ENCODE measurements around the gene CHI3L2. TPM values are rescaled to one million over a fixed set of nuclear protein-coding genes. Genes with fewer than 3 reads are reported as not detected.

The CHI3L2 gene
- total and polyA plus RNA-seq, 4 donors: 30.1 to 298 (median 141) TPM

DNA sequence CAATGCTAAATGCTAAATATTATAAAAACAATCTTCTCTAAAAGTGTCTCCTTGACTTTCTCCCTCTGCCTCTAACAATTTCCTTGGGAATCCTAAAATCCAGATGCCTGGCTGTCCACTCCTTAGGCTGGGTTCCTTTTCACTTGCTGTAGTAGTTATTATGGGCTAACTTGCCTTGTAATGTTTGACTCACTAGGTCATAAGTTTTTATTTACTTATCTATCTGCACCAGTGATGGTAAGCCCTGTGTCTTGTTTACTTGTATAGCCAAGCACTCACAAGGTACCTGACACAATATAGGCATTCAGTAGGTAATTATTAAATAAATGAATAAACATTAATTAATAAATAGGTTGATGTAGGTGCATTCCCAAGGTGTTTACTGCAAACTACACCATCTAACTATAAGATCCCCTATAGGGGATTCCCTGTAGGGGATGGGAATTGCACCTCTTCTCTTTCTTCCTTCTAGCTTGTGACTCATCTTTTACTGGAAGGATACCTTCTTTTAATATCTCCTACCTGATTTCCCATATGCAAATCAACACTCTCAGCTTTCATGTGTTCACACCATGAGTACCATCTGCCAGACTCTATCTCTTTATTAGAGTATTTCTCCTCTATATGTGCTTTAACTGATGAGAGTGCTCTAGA lies 48.4 kb downstream of the CHI3L2 start:
- no peak for DNase-seq
- TF ChIP-seq, protein P1, sequence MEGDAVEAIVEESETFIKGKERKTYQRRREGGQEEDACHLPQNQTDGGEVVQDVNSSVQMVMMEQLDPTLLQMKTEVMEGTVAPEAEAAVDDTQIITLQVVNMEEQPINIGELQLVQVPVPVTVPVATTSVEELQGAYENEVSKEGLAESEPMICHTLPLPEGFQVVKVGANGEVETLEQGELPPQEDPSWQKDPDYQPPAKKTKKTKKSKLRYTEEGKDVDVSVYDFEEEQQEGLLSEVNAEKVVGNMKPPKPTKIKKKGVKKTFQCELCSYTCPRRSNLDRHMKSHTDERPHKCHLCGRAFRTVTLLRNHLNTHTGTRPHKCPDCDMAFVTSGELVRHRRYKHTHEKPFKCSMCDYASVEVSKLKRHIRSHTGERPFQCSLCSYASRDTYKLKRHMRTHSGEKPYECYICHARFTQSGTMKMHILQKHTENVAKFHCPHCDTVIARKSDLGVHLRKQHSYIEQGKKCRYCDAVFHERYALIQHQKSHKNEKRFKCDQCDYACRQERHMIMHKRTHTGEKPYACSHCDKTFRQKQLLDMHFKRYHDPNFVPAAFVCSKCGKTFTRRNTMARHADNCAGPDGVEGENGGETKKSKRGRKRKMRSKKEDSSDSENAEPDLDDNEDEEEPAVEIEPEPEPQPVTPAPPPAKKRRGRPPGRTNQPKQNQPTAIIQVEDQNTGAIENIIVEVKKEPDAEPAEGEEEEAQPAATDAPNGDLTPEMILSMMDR (IDR thresholded peaks at IDR 0.05; ENCODE audit: control extremely low read depth, extremely low read depth): no peak
- H3K4me3 ChIP-seq: no peak overlapping the region
- peaks cover 0 to 3% (median 0%) of the 10 kb centered on the region in 5 donors for H3K4me1 ChIP-seq (ENCODE audit: control insufficient read depth in 5 of 5, insufficient read depth in 5 of 5, low read length in 5 of 5)
- no peak overlapping the region for H3K27ac ChIP-seq (ENCODE audit: low read depth in 1 of 2, low read length in 1 of 2)
- H3K27me3 ChIP-seq (ENCODE audit: control insufficient read depth in 3 of 3, insufficient read depth in 3 of 3, low read length in 2 of 3): peaks cover 0 to 18% (median 14%) of the 10 kb centered on the region in 3 donors
- H3K36me3 ChIP-seq (ENCODE audit: control insufficient read depth in 4 of 4, insufficient read depth in 4 of 4, low read length in 4 of 4): no peaks in the 10 kb centered on the region
- ATAC-seq (ENCODE audit: insufficient read depth, low FRiP score): no peak
- H3K9ac ChIP-seq (ENCODE audit: insufficient read depth in 1 of 2, low read length in 2 of 2): no peak overlapping the region
- peaks cover 0 to 2% (median 0%) of the 10 kb centered on the region in 4 donors for H3K9me3 ChIP-seq (ENCODE audit: control insufficient read depth in 4 of 4, insufficient read depth in 3 of 4, low read length in 3 of 4)

DNA sequence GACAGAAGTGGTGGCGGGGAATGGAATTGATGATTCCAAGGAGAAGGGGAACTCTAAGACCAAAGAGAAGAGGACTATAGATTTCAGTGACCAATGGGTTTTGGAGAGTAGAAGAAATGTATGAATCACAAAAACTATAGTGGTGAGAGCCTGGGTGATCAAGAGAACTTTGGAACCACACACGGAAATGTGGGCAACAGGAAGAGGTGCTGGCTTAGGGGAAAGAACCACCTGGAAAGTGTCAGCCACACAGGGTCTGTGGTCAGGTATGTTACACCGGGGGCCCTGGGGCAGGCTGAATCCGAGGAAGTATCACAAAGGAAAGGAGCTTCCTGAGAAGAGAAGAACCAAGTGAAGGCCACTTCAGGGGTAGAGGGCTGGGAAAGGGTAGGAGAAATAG lies 51.6 kb downstream of the CHI3L2 start:
- no peak overlapping the region for H3K4me3 ChIP-seq
- no peak overlapping the region for H3K9ac ChIP-seq (ENCODE audit: insufficient read depth in 1 of 2, low read length in 2 of 2)
- ATAC-seq (ENCODE audit: insufficient read depth, low FRiP score) (no peak), DNase-seq (no peak)
- no peaks in the 10 kb centered on the region for H3K27me3 ChIP-seq (ENCODE audit: control insufficient read depth in 3 of 3, insufficient read depth in 3 of 3, low read length in 2 of 3)
- peaks cover 0 to 1% (median 0%) of the 10 kb centered on the region in 5 donors for H3K4me1 ChIP-seq (ENCODE audit: control insufficient read depth in 5 of 5, insufficient read depth in 5 of 5, low read length in 5 of 5)
- 81 to 82% methylated on average over 4 of the region's 4 CpGs for WGBS, 2 donors
- no peaks in the 10 kb centered on the region for H3K36me3 ChIP-seq (ENCODE audit: control insufficient read depth in 4 of 4, insufficient read depth in 4 of 4, low read length in 4 of 4)
- H3K9me3 ChIP-seq (ENCODE audit: control insufficient read depth in 4 of 4, insufficient read depth in 3 of 4, low read length in 3 of 4): peaks cover 0 to 2% (median 0%) of the 10 kb centered on the region in 4 donors
- TF ChIP-seq, protein P1 (IDR thresholded peaks at IDR 0.05; ENCODE audit: control extremely low read depth, extremely low read depth): no peak
- H3K27ac ChIP-seq (ENCODE audit: low read depth in 1 of 2, low read length in 1 of 2): no peak overlapping the region

DNA sequence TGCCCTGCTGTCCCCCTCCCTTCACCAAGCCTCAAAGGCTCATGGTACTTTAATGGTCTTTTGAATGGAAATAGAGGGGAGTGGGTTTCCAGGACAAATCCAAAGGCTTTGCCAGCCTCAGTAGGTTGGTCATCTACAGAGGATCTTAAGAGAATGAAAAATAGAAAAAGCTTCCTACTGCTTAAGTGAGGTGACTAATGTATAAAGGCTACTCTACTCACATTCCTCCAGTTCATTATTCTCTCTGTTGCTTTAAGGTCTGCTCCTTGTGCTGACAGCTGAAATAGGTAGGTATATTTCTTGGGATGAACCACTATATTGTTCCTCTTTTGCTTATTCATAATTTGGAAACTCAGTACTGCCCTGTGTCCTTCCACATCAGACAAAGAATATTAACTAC lies 52.8 kb downstream of the CHI3L2 start:
- Histone ChIP-seq H3K4me1 (ENCODE audit: control insufficient read depth in 5 of 5, insufficient read depth in 5 of 5, low read length in 5 of 5) (peaks cover 0 to 1% (median 0%) of the 10 kb centered on the region in 5 donors), H3K36me3 (ENCODE audit: control insufficient read depth in 4 of 4, insufficient read depth in 4 of 4, low read length in 4 of 4) (no peaks in the 10 kb centered on the region), H3K27ac (ENCODE audit: low read depth in 1 of 2, low read length in 1 of 2) (no peak overlapping the region), H3K4me3 (no peak overlapping the region), H3K9ac (ENCODE audit: insufficient read depth in 1 of 2, low read length in 2 of 2) (no peak overlapping the region), H3K27me3 (ENCODE audit: control insufficient read depth in 3 of 3, insufficient read depth in 3 of 3, low read length in 2 of 3) (no peaks in the 10 kb centered on the region), H3K9me3 (ENCODE audit: control insufficient read depth in 4 of 4, insufficient read depth in 3 of 4, low read length in 3 of 4) (peaks cover 0 to 2% (median 0%) of the 10 kb centered on the region in 4 donors)
- ATAC-seq (ENCODE audit: insufficient read depth, low FRiP score): no peak
- TF ChIP-seq, protein P1 (IDR thresholded peaks at IDR 0.05; ENCODE audit: control extremely low read depth, extremely low read depth): no peak
- DNase-seq: no peak

DNA sequence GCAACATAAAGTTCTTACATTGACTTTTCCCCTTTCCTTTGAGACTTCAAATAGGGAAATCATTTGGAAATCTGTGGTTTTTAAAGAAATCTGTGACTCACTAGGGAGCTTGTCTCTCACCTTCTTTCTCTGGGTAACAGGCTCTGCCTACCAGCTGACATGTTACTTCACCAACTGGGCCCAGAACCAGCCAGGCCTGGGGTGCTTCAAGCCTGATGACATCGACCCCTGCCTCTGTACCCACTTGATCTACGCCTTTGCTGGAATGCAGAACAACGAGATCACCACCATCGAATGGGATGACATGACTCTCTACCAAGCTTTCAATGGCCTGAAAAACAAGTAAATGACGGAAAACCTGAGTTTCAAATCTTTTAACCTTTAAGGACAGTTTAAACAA lies 53.9 kb downstream of the CHI3L2 start:
- Histone ChIP-seq H3K27me3 (ENCODE audit: control insufficient read depth in 3 of 3, insufficient read depth in 3 of 3, low read length in 2 of 3) (no peaks in the 10 kb centered on the region), H3K27ac (ENCODE audit: low read depth in 1 of 2, low read length in 1 of 2) (no peak overlapping the region), H3K4me1 (ENCODE audit: control insufficient read depth in 5 of 5, insufficient read depth in 5 of 5, low read length in 5 of 5) (peaks cover 0 to 4% (median 0%) of the 10 kb centered on the region in 5 donors), H3K4me3 (no peak overlapping the region), H3K9me3 (ENCODE audit: control insufficient read depth in 4 of 4, insufficient read depth in 3 of 4, low read length in 3 of 4) (peaks cover 0 to 2% (median 0%) of the 10 kb centered on the region in 4 donors), H3K9ac (ENCODE audit: insufficient read depth in 1 of 2, low read length in 2 of 2) (no peak overlapping the region), H3K36me3 (ENCODE audit: control insufficient read depth in 4 of 4, insufficient read depth in 4 of 4, low read length in 4 of 4) (no peaks in the 10 kb centered on the region)
- DNase-seq: peak in 1 of 3 donors; percentile 12
- WGBS, 2 donors: 66 to 85% methylated on average over 5 of the region's 5 CpGs
- no peak for ATAC-seq (ENCODE audit: insufficient read depth, low FRiP score)
- TF ChIP-seq, protein P1 (IDR thresholded peaks at IDR 0.05; ENCODE audit: control extremely low read depth, extremely low read depth): no peak
